Astrocyte (in vitro differentiated cells and primary cell): Measurements from ENCODE around the gene INTS7. TPM values are rescaled to one million over a fixed set of nuclear protein-coding genes. Genes with fewer than 3 reads are reported as not detected.

Experiments
- DNase-seq: peaks from one replicate; pipeline ENCODE4 v3.0.0-alpha.2; 2010; ENCODE audit warnings: low read depth
- FAIRE-seq: peaks from 2 replicates; lab custom pipeline; 2011; peaks lifted over from hg19 to GRCh38; lab: Jason Lieb, UNC
- H2AFZ ChIP-seq: 2 replicates; pipeline ENCODE4 v1.6.0; 2012; ENCODE audit warnings: low read depth, low read length, inconsistent platforms
- H3K27ac ChIP-seq: 2 replicates; pipeline ENCODE4 v1.5.1; 2011; ENCODE audit warnings: low read depth, low read length, inconsistent platforms
- H3K27me3 ChIP-seq: 2 replicates; pipeline ENCODE4 v1.6.0; 2011; ENCODE audit warnings: low read length, inconsistent platforms; ENCODE audit not compliant: insufficient read depth
- H3K36me3 ChIP-seq: 2 replicates; pipeline ENCODE4 v1.5.1; 2011; ENCODE audit warnings: low read length, inconsistent platforms; ENCODE audit not compliant: insufficient read depth
- H3K4me1 ChIP-seq: 2 replicates; pipeline ENCODE4 v1.5.1; 2011; ENCODE audit warnings: low read length, inconsistent platforms; ENCODE audit not compliant: insufficient read depth
- H3K4me2 ChIP-seq: 2 replicates; pipeline ENCODE4 v1.6.0; 2012; ENCODE audit warnings: low read length, inconsistent platforms
- H3K4me3 ChIP-seq: 2 replicates; pipeline ENCODE4 v1.5.1; 2011; ENCODE audit warnings: low read depth, mild to moderate bottlenecking, low read length, inconsistent platforms; ENCODE audit not compliant: insufficient read depth
- H3K79me2 ChIP-seq: 2 replicates; pipeline ENCODE4 v1.6.0; 2012; ENCODE audit warnings: mild to moderate bottlenecking, low read length, inconsistent platforms; ENCODE audit not compliant: insufficient read depth
- H3K9ac ChIP-seq: 2 replicates; pipeline ENCODE4 v1.6.0; 2012; ENCODE audit warnings: mild to moderate bottlenecking, low read length, inconsistent platforms
- H3K9me3 ChIP-seq: 2 replicates; pipeline ENCODE4 v1.5.1; 2012; ENCODE audit warnings: low read depth, mild to moderate bottlenecking, low read length, inconsistent platforms; ENCODE audit not compliant: insufficient read depth
- H4K20me1 ChIP-seq: 2 replicates; pipeline ENCODE4 v1.6.0; 2012; ENCODE audit warnings: low read length, inconsistent platforms; ENCODE audit not compliant: insufficient read depth
- H3K27ac Mint-ChIP-seq: one replicate; pipeline ENCODE4 v1.8.0; 2021; ENCODE audit warnings: mild to moderate bottlenecking, mixed read lengths; ENCODE audit not compliant: unreplicated experiment
- H3K27me3 Mint-ChIP-seq: one replicate; pipeline ENCODE4 v1.8.0; 2021; ENCODE audit warnings: low read depth, mixed read lengths; ENCODE audit not compliant: unreplicated experiment
- H3K36me3 Mint-ChIP-seq: one replicate; pipeline ENCODE4 v1.8.0; 2021; ENCODE audit warnings: low read depth, mixed read lengths; ENCODE audit not compliant: unreplicated experiment
- H3K4me1 Mint-ChIP-seq: one replicate; pipeline ENCODE4 v1.8.0; 2021; ENCODE audit warnings: low read depth, mixed read lengths; ENCODE audit not compliant: unreplicated experiment
- H3K4me3 Mint-ChIP-seq: one replicate; pipeline ENCODE4 v1.8.0; 2021; ENCODE audit warnings: mild to moderate bottlenecking, moderate library complexity, mixed read lengths; ENCODE audit not compliant: unreplicated experiment
- H3K9me3 Mint-ChIP-seq: one replicate; pipeline ENCODE4 v1.8.0; 2021; ENCODE audit warnings: mild to moderate bottlenecking, mixed read lengths; ENCODE audit not compliant: unreplicated experiment
- CTCF ChIP-seq: IDR thresholded peaks from 2 replicates; pipeline ENCODE4 v1.5.1; 2011; ENCODE audit warnings: low read depth, mild to moderate bottlenecking, inconsistent platforms, low read length, moderate library complexity; ENCODE audit not compliant: insufficient read depth
- EZH2 ChIP-seq: IDR thresholded peaks from 2 replicates; pipeline ENCODE4 v1.6.1; 2012; ENCODE audit warnings: mild to moderate bottlenecking, low read length, inconsistent platforms; ENCODE audit not compliant: insufficient read depth
- total RNA-seq: library from RNA; stranded (reverse); gene quantifications from 2 replicates; pipeline ENCODE4 v1.2.1, GENCODE V29; 2021

The INTS7 gene
- total RNA-seq, 1 donor from 2014 or later = 14.7 TPM

- DNase-seq (no peak), FAIRE-seq (no peak)
- TF ChIP-seq EZH2 = no peak
- TF ChIP-seq CTCF = no peak
- Mint-ChIP-seq H3K27me3 (no peaks in the 10 kb centered on the region), H3K4me1 (no peaks in the 10 kb centered on the region), H3K27ac (no peak overlapping the region), H3K36me3 (no peaks in the 10 kb centered on the region), H3K4me3 (no peak overlapping the region), H3K9me3 (no peaks in the 10 kb centered on the region)
- H3K9me3 ChIP-seq = no peaks in the 10 kb centered on the region
- no peaks in the 10 kb centered on the region for H3K27me3 ChIP-seq
- H3K27ac ChIP-seq = no peak overlapping the region
- H3K36me3 ChIP-seq = peaks cover 3% of the 10 kb centered on the region
- no peak overlapping the region for H3K4me2 ChIP-seq
- no peaks in the 10 kb centered on the region for H3K79me2 ChIP-seq
- H3K4me1 ChIP-seq = no peaks in the 10 kb centered on the region
- no peaks in the 10 kb centered on the region for H4K20me1 ChIP-seq
- no peak overlapping the region for H3K4me3 ChIP-seq
- H3K9ac ChIP-seq = no peak overlapping the region
- H2AFZ ChIP-seq = no peak overlapping the region
Measured at GRCh38 chr1:211967704-211968103, 67.7 kb downstream of the INTS7 start.

- H3K27ac ChIP-seq = no peak overlapping the region
- H2AFZ ChIP-seq = no peak overlapping the region
- H3K4me2 ChIP-seq = no peak overlapping the region
- peaks cover 3% of the 10 kb centered on the region for H4K20me1 ChIP-seq
- no peak for TF ChIP-seq CTCF
- TF ChIP-seq EZH2 = no peak
- Mint-ChIP-seq H3K9me3 (no peaks in the 10 kb centered on the region), H3K4me3 (no peak overlapping the region), H3K27me3 (no peaks in the 10 kb centered on the region), H3K36me3 (peaks cover 5% of the 10 kb centered on the region), H3K4me1 (no peaks in the 10 kb centered on the region), H3K27ac (no peak overlapping the region)
- H3K4me3 ChIP-seq = no peak overlapping the region
- no peaks in the 10 kb centered on the region for H3K27me3 ChIP-seq
- H3K4me1 ChIP-seq = no peaks in the 10 kb centered on the region
- H3K9ac ChIP-seq = no peak overlapping the region
- no peaks in the 10 kb centered on the region for H3K79me2 ChIP-seq
- H3K36me3 ChIP-seq = peaks cover 3% of the 10 kb centered on the region
- DNase-seq = no peak
- no peak for FAIRE-seq
- no peaks in the 10 kb centered on the region for H3K9me3 ChIP-seq
Measured at GRCh38 chr1:211965108-211965805, 70.1 kb downstream of the INTS7 start.

- Histone ChIP-seq H3K36me3 (no peaks in the 10 kb centered on the region), H3K79me2 (no peaks in the 10 kb centered on the region), H4K20me1 (peaks cover 3% of the 10 kb centered on the region), H3K27me3 (no peaks in the 10 kb centered on the region), H3K27ac (no peak overlapping the region), H3K9me3 (no peaks in the 10 kb centered on the region), H3K4me1 (no peaks in the 10 kb centered on the region), H2AFZ (no peak overlapping the region), H3K4me3 (no peak overlapping the region), H3K9ac (no peak overlapping the region), H3K4me2 (no peak overlapping the region)
- Mint-ChIP-seq H3K9me3 (no peaks in the 10 kb centered on the region), H3K4me1 (no peaks in the 10 kb centered on the region), H3K27ac (no peak overlapping the region), H3K27me3 (no peaks in the 10 kb centered on the region), H3K4me3 (no peak overlapping the region), H3K36me3 (peaks cover 18% of the 10 kb centered on the region)
- FAIRE-seq = no peak
- TF ChIP-seq EZH2 = no peak
- no peak for DNase-seq
Measured at GRCh38 chr1:211959680-211960079, 75.7 kb downstream of the INTS7 start.
